ENCODE data around the gene KLHDC1. TPM values are rescaled to one million over a fixed set of nuclear protein-coding genes. Genes with fewer than 3 reads are reported as not detected.

KLHDC1 gene
- total RNA-seq, 2 donors from 2014 or later = 5.3 to 8.6 TPM

- Histone ChIP-seq H3K36me3 (replicated peaks in 1 of 2; ENCODE audit: insufficient read depth in 1 of 2, low read depth in 2 of 2) (no peaks in the 10 kb centered on the region), H3K4me1 (peaks cover 30% of the 10 kb centered on the region), H3K4me3 (no peak overlapping the region), H3K9me3 (no peaks in the 10 kb centered on the region), H3K27me3 (no peaks in the 10 kb centered on the region), H3K27ac (peak overlapping the region; percentile 88 to 99 (median 92))
- ATAC-seq = no peak
- intact Hi-C loops (cut with DNase I) = loop anchor here (10.0 kb wide), 2 partner anchors 62 to 122 kb away; no protein-coding TSS in a partner anchor
- peak in 2 of 4 donors; percentile 27 to 29 for DNase-seq
- TF ChIP-seq CTCF (IDR thresholded peaks at IDR 0.05) (no peak), POLR2A (IDR thresholded peaks at IDR 0.05) (no peak)
- WGBS, 2 donors = 20 to 52% methylated on average over 10 of the region's 10 CpGs
Observed at GRCh38 chr14:49766839-49767238, 73.9 kb downstream of the KLHDC1 start.

GRCh38 chr14:49767270-49767570, 74.3 kb downstream of the KLHDC1 start:
- WGBS, 2 donors = 0 to 1% methylated on average over 9 of the region's 9 CpGs
- Histone ChIP-seq H3K36me3 (replicated peaks in 1 of 2; ENCODE audit: insufficient read depth in 1 of 2, low read depth in 2 of 2) (no peaks in the 10 kb centered on the region), H3K4me3 (peak overlapping the region in 1 of 2 donors; percentile 4), H3K4me1 (peaks cover 34% of the 10 kb centered on the region), H3K27me3 (no peaks in the 10 kb centered on the region), H3K9me3 (no peaks in the 10 kb centered on the region), H3K27ac (peak overlapping the region; percentile 88 to 99 (median 92))
- no peak for DNase-seq
- no peak for ATAC-seq
- intact Hi-C loops (cut with DNase I) = loop anchor here (10.0 kb wide), 2 partner anchors 62 to 122 kb away; no protein-coding TSS in a partner anchor
- TF ChIP-seq POLR2A (IDR thresholded peaks at IDR 0.05) = no peak
- peak in 1 of 7 experiments; percentile 17 for TF ChIP-seq CTCF (IDR thresholded peaks at IDR 0.05)

DNA sequence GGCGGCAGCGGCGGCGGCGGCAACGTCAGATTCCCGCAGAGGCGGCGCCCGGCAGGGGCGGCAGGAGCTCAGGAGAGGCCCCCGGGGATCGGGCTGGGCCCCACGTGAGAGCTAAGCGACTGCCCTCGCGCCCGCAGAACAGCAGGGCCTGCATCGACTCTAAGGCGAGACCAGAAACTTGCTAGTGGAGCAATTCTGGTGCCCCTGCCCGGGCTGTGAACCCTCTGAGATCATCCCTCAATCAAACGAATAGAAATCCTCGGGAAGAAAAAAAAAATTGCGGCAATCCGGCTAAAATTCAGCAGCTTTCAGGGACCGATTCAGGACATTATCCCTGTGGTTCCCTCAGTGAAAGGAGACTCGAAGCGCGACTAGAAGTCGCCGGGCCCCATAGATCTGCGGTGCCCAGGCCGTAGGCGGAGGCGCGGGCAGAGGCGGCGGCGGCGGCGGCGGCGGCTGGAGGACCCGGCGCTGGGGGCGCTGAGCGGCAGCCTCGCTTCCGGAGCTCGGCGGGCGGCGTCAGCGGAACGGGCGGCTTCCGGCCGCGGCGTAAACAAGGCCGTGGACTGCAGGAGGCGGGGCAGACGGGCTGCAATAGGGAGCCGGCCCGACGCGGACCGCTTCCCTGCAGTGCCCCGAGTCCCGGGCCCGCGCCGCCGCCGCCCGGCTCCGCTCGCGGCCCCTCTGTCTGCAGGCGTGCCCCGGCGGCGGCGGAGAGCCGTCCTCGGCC, 74.8 kb downstream of the KLHDC1 start, which contains the start of gene KLHDC2:
Gene KLHDC2, plus strand, starts transcription at position 583 of the 730 bp plus-strand sequence. CDS start 316 bp downstream, outside the sequence.
- intact Hi-C loops (cut with DNase I) = loop anchor here (10.0 kb wide), 2 partner anchors 63 to 123 kb away; no protein-coding TSS in a partner anchor
- WGBS, 2 donors = 0% methylated on average over 27 to 86 of the region's 86 CpGs
- peak within 1 kb of the TSS; percentile 60 to 90 for H3K4me3 ChIP-seq
- peak within 1 kb of the TSS; percentile 88 to 99 (median 92) for H3K27ac ChIP-seq
- H3K4me1 ChIP-seq = peaks cover 36% of the 10 kb centered on the region
- no peaks in the 10 kb centered on the region for H3K27me3 ChIP-seq
- TF ChIP-seq CTCF (IDR thresholded peaks at IDR 0.05) (peak in 5 of 7 experiments; percentile 12 to 86 (median 33)), POLR2A (IDR thresholded peaks at IDR 0.05) (peak; percentile 80 to 98 (median 90))
- H3K9me3 ChIP-seq = no peaks in the 10 kb centered on the region
- ATAC-seq (peak; percentile 88), DNase-seq (peak; percentile 92 to 94 (median 92))
- no peaks in the 10 kb centered on the region for H3K36me3 ChIP-seq (replicated peaks in 1 of 2; ENCODE audit: insufficient read depth in 1 of 2, low read depth in 2 of 2)

DNA sequence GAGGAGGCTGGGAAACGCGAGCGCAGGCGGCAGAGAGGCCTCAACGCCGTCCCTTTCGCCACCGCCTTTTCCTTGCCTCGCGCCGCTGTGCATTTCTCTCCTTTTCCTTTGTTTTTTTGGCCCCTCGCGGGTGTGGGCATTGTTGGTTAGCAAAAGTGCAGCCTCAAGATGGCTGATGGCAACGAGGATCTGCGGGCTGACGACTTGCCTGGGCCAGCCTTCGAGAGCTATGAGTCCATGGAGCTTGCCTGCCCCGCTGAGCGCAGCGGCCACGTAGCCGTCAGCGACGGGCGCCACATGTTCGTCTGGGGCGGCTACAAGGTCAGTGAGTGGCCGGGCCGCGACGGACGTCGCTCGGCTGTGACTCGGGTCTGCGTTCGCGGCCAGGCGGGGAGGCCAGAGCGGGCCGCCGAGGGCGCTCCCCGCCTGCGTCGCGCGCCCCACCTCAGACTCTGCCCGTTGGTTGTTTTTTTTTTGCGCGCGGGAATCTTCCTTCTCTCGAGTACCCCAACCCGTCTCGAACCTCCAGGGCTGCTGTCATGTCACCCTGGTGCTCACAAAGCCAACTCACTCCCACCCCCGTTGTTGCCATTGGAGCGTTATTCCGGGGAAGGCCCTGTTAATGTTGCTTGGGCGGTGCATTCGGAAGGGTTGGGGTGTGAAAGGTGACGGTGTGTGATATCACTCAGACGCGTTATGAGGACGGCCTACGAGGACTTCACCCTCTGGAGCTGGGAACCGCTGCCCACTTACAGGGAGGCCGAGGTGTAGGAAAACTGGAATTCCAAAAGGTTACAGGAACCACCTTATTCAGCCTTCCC, 75.6 kb downstream of the KLHDC1 start:
- TF ChIP-seq POLR2A (IDR thresholded peaks at IDR 0.05) (peak in 2 of 3 donors; percentile 28 to 29), CTCF (IDR thresholded peaks at IDR 0.05) (no peak)
- peak overlapping the region; percentile 60 to 90 for H3K4me3 ChIP-seq
- no peaks in the 10 kb centered on the region for H3K27me3 ChIP-seq
- no peaks in the 10 kb centered on the region for H3K9me3 ChIP-seq
- H3K27ac ChIP-seq = peak overlapping the region; percentile 88 to 99 (median 92)
- H3K4me1 ChIP-seq = peaks cover 36% of the 10 kb centered on the region
- no peaks in the 10 kb centered on the region for H3K36me3 ChIP-seq (replicated peaks in 1 of 2; ENCODE audit: insufficient read depth in 1 of 2, low read depth in 2 of 2)
- intact Hi-C loops (cut with DNase I) = loop anchor here (10.0 kb wide), 2 partner anchors 64 to 124 kb away; no protein-coding TSS in a partner anchor
- DNase-seq = peak; percentile 56 to 72 (median 60)
- peak; percentile 19 for ATAC-seq
- 0% methylated on average over 54 to 67 of the region's 67 CpGs for WGBS, 2 donors
